ENCODE measurements around the gene GYPC. TPM values are rescaled to one million over a fixed set of nuclear protein-coding genes. Genes with fewer than 3 reads are reported as not detected.
"Not testable (repeated sequence)": the region's sequence is repeated elsewhere in the genome, so short reads cannot be mapped to it uniquely, and the experiment has no call there.

GYPC gene
- total RNA-seq, 1 donor from 2014 or later: 0.26 TPM

DNA sequence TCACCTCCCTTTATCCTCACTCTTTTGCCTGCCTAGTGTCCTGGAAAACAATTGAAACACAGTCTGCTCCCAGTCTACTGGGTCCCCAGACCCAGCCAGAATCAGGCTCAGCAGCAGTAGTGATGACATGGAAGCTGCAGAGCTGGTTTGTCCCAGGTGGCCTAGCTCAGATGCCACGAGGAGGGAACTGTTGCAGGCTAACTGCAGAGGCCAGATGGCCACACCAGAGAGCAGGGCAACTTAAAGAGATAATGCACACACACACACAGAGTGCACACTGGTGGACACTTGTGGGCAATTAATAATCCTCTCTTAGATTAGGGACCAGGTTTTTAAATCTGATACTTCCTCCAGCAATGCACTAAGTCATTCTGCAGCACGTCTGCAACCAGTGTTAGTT is 42.4 kb downstream of the GYPC start:
- DNase-seq (ENCODE audit: low read depth, low spot score): no peak

- no peak for DNase-seq (ENCODE audit: low read depth, low spot score)
These were observed 43.1 kb downstream of the GYPC start for GRCh38 chr2:126699018-126699417.

GRCh38 chr2:126699716-126700581 is 44.0 kb downstream of the GYPC start:
- no peak for DNase-seq (ENCODE audit: low read depth, low spot score)

GRCh38 chr2:126700677-126701076 is 44.7 kb downstream of the GYPC start:
- DNase-seq (ENCODE audit: low read depth, low spot score): no peak

- no peak for DNase-seq (ENCODE audit: low read depth, low spot score)
These were observed 47.4 kb downstream of the GYPC start for GRCh38 chr2:126703311-126703710.

GRCh38 chr2:126704434-126705160 is 48.6 kb downstream of the GYPC start:
- no peak for DNase-seq (ENCODE audit: low read depth, low spot score)

DNA sequence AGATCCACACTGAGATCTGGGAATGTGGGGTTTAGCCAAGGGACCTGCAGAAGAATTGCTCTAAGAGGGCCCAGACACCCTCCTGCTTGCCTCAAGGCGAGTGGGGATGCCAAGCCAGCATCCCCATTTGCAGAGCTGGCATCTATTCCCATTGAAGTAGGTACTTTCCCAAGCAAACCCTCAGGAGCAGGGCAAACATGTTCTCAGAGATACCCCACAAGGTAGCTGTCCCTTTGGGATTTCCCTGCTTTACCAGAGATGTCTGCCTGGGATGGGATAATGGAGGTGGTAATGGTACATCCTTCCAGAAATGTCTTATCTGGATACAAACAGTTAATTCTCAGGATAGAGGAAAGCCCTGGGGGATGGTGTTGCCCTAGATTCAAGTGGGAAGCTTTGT is 51.2 kb downstream of the GYPC start:
- DNase-seq (ENCODE audit: low read depth, low spot score): no peak

GRCh38 chr2:126707941-126708340 is 52.0 kb downstream of the GYPC start:
- DNase-seq (ENCODE audit: low read depth, low spot score): no peak

DNA sequence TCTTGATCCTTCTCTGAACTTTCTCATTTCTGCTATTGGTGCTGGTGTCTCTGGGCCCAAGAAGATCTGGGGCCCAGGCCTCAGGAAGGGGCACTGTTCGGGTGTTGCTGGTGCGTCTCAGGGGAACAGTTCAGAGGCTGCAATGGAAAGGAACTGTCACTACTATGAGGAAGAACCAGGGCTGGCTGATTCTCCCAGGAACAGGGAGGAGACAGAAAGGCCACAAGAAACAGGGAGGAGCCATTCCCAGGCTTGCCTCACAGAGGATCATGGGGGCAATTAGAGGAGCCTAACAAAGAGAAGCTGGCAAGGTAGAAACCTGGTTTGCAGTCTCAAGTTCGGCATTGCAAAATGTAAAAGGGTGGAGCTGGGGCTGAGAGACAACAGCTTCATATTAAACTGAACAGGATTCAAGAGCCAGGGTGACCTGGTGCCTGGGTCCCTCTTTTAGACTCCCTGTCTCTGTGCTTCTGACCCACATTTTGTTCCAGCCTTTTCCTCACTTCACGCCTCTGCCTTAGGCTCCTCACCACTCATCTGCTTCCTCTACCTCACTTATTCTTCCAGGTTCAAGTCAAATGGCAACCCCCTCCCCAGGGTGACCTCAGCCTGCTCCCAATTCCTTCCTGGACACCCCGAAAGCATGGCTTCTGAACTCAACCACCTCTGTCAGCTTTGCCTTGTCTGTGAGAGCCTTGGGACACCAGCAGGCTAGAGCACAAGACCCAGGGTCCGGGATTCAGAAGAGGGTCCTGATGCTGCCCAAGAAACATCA is 58.4 kb downstream of the GYPC start:
- no peak for DNase-seq (ENCODE audit: low read depth, low spot score)

- no peak for DNase-seq (ENCODE audit: low read depth, low spot score)
These were observed 59.2 kb downstream of the GYPC start for GRCh38 chr2:126715111-126715510.

GRCh38 chr2:126715576-126716406 is 59.8 kb downstream of the GYPC start:
- DNase-seq (ENCODE audit: low read depth, low spot score): no peak

- DNase-seq (ENCODE audit: low read depth, low spot score): not testable (repeated sequence)
These were observed 61.3 kb downstream of the GYPC start for GRCh38 chr2:126717277-126717676.

DNA sequence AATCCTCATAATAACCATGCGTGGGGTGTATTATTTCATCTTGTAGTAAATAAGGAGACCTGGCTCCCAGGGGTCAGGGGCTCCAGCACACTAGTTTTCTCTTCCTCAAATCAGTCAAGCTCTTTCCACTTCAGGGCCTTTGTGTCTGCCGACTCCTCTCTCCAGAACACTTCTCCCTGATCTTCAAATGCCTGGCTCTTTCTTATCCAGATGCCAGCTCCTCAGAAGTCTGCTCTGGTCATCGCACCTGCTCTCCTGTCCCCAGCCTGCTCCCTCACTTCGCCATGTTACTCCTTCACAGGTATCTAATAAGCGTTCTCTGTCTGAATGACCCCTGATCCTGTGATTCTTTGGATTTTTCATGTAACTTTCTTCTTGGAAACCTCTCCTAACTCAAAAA is 62.0 kb downstream of the GYPC start:
- DNase-seq (ENCODE audit: low read depth, low spot score): no peak

- no peak for DNase-seq (ENCODE audit: low read depth, low spot score)
These were observed 63.4 kb downstream of the GYPC start for GRCh38 chr2:126719191-126719832.

GRCh38 chr2:126719833-126720351 is 63.9 kb downstream of the GYPC start:
- DNase-seq (ENCODE audit: low read depth, low spot score): no peak

- DNase-seq (ENCODE audit: low read depth, low spot score): no peak
These were observed 64.7 kb downstream of the GYPC start for GRCh38 chr2:126720638-126721037.

GRCh38 chr2:126722081-126722480 is 66.1 kb downstream of the GYPC start:
- DNase-seq (ENCODE audit: low read depth, low spot score): no peak

GRCh38 chr2:126722546-126722945 is 66.6 kb downstream of the GYPC start:
- DNase-seq (ENCODE audit: low read depth, low spot score): no peak

GRCh38 chr2:126723281-126723815 is 67.4 kb downstream of the GYPC start:
- DNase-seq (ENCODE audit: low read depth, low spot score): no peak

- no peak for DNase-seq (ENCODE audit: low read depth, low spot score)
These were observed 69.6 kb downstream of the GYPC start for GRCh38 chr2:126725580-126725979.

Data from pulmonary artery endothelial cell (primary cell).